Stimulated activated CD4-positive, alpha-beta T cell treated with anti-CD3 and anti-CD28 coated beads, Interleukin-12 subunit alpha, Interleukin-12 subunit beta, amount 100 ng/mL, for 4 hours (primary cell): ENCODE measurements around the gene PAN2.
"Not testable (repeated sequence)": the region's sequence is repeated elsewhere in the genome, so short reads cannot be mapped to it uniquely, and the experiment has no call there.

Experiments
- DNase-seq: peaks from one replicate; pipeline ENCODE4 v3.0.0-alpha.2; 2020

Gene PAN2

DNA sequence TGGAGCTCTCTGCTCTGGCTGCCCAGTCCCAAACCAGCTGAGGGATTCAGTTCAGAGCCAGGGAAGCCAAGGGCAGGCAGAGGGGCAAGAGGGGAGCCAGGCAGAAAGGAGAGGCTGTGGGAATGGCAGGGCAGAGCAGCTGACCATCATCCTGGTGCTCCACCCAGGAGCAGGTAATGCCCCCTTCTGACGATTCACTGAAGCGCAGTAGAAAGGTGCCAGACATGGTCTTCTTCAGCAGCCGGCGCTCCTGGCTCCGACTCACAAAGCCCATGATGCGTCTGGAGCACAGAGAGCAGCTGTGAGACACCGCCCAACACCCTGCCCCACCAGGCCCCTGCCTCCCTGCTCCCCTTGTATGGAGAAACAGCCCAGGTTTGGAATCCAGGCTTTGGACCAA, 12.9 kb upstream of the PAN2 start:
- no peak for DNase-seq

DNA sequence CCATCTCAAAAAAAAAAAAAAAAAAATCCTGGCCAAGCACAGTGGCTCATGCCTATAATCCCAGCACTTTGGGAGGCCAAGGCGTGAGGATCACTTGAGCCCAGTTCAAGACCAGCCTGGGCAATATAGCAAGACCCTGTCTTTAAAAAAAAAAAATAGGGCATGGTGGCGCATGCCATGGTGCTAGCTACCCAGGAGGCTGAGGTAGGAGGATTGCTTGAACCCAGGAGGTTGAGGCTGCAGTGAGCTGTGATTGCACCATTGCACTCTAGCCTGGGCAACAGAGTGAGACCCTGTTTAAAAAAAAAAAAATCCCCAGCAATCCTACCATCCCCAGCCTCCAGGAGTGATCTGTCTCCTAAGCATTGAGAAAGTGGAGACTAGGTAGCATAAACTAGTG, 8.5 kb upstream of the PAN2 start:
- not testable (repeated sequence) for DNase-seq

DNA sequence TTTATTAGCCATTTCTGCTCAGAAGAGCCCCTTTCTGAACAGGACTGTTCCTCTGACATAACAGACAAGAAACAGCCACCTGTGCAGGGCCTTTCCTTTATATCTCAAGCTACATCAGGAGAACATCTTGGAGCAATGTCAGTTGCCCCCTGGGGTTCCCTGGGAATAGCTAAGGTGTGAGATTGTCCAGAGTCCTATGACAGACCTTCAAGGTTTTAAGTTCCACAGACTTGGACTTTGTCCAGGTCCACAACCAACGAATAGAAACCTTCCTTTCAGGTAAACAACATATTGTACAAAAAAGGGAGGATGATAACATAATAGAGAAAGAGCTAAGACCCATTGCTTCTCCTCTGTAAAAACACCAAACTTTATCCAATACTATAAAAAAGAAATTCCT, 7.8 kb upstream of the PAN2 start:
- DNase-seq = no peak

DNA sequence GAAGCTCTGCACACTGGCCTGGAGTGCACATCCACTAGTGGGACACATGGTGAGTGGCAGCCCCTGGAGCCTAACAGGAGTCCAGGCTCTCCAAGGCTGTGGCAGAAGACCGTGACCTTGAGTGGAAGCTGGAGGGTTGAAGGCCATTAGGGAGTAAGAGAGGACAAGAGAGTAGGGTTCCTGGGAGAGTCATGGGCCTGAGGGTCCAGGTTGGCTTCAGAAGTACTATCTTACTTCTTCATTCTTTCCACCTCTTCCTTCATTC, 5.3 kb upstream of the PAN2 start:
- DNase-seq = no peak

DNA sequence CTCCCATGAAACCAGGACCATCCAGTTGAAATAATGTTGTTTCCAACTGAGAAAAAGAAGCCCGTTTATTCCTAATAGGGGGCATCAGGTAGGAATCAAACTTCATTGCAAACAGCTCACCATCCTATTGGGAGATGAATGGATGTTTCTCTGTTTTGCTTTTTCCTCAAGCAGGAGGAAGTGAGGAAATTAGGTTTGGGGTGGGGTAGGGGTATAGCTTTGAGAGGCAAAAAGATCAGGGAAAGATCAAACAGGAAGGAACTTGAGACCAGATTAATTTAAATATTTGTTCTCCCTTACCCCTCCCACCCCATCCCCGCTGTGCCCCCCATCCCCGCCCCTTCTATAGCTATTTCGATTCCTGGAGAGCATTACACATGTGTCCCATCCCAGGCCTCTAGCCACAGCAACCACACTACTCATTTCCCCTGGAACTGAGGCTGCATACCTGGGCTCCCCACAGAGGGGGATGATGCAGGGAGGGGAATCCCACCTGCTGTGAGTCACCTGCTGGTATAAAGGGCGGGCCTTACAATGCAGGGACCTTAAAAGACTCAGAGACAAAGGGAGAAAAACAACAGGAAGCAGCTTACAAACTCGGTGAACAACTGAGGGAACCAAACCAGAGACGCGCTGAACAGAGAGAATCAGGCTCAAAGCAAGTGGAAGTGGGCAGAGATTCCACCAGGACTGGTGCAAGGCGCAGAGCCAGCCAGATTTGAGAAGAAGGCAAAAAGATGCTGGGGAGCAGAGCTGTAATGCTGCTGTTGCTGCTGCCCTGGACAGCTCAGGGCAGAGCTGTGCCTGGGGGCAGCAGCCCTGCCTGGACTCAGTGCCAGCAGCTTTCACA, 4.7 kb upstream of the PAN2 start, which contains the start of gene IL23A:
IL23A (plus strand) TSS at position 577 of the 850 bp plus-strand sequence; CDS start at position 738, 161 bp downstream.
- peak; percentile 73 for DNase-seq

DNA sequence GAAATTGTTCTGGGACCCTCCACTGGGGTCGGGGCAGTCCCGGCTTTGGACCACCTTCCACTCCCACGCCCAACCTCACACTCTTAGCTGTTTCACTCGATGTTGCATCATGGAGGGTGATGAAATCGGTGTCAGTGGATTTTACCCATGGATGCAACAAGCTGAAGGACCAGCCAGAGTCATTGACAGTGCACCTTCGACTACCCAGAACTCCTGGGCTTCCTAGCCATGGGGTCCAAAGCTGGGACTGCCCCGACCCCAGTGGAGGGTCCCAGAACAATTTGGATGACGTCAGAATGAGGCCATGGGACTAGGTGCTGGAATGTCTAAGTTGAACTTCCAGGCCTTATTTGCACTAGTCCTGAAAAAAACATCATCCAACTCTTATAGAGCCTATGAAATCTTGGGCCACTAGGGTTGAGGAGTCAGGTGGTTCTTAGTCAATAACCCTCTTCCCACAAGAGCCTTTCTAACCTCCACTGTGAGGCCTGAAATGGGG, 4.0 kb upstream of the PAN2 start:
- DNase-seq = no peak

DNA sequence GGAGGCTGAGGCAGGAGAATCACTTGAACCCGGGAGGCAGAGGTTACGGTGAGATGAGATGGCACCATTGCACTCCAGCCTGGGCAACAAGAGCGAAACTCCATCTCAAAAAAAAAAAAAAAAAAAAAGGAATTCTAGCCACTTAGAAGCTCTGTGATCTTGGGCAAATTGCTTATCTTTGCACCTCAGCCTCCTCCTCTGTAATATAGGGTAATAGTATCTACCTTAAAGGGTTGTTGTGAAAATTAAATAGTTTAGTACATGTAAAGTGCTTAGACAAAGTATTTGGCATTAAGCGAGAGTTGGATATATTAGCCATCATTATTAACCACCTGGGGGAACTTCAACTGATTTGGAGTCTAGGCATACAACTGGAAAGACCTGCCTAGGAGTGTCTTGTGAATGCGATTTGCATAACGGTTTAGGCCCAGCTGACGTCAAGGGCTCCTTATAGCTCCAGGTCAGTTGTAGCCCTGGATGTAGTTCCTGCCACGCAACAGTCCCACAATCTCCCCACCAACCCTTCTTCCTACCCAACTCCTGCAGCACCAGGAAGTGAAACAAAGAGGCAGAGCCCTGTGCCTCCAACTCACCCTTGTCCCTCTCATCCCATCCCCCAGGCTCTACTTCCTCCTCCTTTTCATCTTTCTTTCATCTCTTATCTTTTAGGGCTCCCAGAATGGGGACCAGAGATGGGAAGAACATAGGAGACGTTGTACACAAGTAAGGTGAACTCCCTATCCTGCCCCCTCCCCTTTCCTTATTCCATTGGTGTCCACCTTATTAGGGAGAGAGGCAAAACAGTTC, 2.8 kb upstream of the PAN2 start:
- no peak for DNase-seq

DNA sequence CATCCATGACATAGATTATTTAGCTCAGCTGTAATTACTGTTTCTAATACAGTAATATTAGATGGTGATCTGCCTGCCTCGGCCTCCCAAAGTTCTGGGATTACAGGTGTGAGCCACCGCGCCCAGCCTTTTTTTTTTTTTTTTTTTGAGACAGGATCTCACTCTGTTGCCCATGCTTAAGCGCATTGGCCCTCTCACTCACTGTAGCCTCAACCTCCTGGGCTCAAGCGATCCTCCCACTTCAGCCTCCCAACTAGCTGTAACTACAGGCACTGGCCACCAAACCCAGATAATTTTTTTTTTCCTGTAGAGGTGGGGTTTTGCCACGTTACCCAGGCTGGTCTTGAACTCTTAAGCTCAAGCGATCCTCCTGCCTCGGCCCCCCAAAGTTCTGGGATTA, 1.7 kb upstream of the PAN2 start:
- DNase-seq = not testable (repeated sequence)

DNA sequence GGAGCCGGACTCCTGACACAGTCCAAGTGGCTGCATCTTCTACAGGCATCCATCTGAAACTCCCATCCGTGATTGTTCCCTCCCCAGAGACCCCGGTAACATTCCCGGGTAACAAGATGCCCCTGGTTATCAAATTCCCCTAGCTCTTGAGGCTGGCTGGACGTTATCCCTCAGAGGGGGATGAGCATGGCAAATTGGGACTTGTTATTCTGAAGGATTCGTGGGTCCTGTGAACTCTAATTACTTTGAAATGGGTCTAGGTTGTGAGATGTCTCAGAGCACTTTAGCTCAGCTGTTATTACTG, 642 bp upstream of the PAN2 start:
- no peak for DNase-seq

DNA sequence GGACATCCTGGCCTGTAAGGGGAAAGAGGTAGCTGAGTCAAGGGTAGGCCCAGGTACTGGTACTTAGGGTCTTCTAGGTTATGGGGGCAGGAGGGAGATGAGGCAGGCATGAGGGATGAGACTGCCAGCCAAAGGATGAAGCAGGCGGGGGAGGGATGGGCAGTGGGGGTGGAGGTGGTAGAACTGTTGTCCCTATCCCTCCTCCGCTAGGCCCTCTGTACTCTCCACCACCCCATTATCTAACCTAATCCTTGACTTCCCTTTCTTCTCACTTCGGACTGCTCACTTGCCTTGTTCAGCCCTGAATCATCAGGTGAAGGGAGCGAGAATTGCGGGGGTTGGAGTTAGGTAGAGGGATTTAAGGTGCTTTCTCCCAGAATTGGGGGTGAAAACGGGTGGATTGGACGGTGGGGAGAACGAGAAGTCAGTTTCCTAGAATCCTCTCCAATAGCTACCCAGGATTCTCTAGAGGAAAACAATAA, 562 bp downstream of the PAN2 start:
- no peak for DNase-seq

DNA sequence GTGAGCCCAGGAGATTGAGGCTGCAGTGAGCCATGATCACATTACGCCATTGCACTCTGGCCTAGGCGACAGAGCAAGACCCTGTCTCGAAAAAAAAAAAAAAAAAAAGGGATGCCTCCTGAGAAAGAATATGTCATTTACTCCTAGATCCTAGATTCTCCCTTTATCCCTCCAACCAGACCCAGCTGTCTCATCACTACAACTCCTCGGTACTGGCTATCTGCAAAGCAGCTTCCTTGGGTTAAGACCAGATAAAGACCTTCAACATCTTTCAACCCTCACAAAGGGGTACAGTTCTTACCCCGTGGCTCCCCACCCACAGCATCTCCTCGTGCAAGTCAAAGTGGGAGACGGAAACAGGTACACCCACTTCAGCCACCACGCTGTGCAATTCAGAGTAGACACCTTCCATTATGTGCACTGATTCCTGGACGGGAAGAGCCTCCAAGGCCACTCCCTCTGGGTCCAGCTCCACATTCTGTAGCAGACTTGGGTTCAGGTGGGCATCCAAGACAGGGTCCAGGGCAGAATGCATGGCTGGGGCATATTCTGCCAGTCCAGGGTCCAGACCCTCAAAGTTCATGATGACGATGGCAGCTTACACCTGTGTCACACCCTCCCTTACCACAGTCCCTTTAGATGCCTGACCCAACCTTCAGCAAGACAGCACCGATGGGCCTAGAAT, 1.1 kb downstream of the PAN2 start:
- no peak for DNase-seq

DNA sequence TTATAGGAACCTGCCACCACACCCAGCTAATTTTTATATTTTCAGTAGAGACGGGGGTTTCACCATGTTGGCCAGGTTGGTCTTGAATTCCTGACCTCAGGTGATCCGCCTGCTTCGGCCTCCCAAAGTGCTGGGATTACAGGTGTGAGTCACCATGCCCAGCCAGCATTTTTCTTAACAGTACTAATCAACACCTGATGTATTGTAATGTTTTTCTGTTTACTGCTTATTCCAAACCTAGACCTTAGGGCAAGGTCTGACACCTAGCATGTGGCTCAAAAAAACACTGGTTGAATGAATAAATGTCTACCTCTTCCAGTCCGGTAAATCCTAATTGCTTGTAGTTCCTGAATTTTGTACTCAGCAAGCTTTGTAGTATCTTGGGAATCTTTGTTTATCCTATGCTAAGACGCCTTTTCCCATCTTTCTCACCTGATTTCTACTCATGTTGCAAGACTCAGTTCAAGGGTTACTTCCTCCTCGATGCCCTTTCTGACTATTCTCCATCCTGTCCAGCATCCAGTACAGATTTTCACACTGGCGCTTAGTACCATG, 2.8 kb downstream of the PAN2 start:
- DNase-seq = no peak

DNA sequence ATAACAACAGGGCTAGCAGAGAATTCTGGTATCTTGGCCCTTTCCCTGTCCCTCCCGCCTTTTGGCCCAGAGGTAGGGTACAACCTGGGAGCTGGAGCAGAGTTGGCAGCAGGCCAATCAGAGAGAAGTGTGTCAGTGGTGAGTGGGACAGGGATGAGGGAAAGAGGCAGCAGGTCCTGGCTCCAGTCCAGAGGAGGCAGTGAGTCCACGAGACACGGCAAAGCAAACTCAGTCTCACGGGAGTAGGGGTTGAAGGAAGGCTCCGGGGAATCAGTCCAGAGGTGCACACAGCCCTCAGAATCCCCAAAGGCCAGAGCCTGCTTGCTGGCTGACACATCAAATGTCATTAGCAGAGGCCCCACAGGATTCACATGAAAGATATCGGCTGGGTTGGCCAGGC, 7.3 kb downstream of the PAN2 start:
- DNase-seq = no peak

DNA sequence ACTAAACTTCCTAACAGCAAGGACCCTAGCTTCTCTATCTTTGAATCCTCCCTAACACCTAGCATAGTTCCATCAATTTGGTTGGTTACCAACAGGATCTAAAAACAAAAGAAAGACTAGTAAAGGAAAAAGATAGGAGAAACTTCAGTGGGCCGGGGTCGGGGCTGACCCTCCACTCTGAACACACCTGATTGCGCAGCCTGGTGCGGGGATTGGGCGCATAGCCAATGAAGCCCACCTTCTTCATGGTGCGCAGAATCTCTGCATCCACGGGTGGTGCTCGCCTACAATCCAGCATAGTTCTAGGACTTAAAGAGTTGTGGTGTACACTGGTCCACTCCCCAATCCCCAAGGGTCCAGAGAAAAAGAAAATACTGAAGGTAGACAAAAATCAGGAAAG, 7.7 kb downstream of the PAN2 start:
- no peak for DNase-seq

DNA sequence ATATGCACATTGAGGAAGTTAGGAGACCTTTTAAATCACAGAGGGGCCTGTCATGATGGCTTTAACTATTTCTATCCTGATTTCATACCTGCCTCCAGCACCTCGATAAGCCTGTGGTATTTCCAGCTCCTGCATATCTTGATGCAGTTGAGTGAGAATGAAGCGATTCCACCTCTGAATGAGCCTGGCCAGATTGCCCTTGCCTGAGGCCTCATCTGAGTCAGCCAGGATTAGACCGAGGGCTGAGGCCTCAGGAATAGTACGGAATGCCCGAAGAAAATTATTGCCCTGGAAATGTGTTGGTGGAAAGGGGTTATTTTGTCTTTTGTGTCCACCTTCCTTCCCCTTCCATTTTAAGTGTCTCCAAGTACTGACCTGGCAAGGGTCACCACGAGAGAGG, 9.6 kb downstream of the PAN2 start:
- DNase-seq = no peak

DNA sequence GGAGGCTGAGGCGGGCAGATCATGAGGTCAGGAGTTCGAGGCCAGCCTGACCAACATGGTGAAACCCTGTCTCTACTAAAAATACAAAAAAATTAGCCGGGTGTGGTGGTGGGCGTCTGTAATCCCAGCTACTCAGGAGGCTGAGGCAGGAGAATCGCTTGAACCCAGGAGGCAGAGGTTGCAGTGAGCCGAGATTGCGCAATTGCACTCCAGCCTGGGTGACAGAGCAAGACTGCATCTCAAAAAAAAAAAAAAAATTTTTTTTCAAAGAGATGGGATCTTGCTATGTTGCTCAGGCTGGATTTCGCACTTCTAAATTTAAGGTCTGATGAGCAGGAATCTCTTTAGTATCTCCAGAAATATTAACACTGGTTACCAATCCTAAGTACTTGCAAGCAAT, 12.2 kb downstream of the PAN2 start:
- DNase-seq = not testable (repeated sequence)

DNA sequence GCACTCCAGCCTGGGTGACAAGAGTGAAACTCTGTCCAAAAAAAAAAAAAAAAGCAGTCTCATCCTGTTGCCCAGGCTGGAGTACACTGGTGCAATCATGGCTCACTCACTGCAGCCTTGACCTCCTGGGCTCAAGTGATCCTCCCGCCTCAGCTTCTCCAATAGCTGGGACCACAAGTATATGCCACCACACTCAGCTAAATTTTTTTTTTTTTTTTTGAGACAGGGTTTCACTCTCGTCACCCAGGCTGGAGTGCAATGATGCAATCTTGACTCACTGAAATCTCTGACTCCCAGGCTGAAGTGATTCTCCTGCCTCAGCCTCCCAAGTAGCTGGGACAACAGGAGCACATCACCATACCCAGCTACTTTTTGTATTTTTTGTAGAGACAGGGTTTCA, 12.8 kb downstream of the PAN2 start:
- DNase-seq = no peak

DNA sequence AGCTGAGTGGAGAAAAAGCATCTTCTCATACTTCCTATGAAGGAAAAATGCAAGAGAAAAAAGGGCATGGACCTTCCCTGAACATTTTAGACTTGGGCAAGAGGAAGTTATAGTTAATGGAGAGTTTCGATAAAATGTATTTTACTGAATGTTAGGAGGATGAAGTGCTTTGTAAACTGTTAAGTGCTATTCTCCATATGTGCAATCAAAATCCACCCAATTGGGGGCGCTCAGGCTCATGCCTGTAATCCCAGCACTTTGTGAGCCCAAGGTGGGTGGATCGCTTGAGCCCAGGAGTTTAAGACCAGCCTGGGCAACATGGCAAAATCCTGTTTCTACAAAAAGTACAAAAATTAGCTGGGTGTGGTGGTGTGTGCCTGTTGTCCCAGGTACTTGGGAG, 16.1 kb downstream of the PAN2 start:
- DNase-seq = no peak

DNA sequence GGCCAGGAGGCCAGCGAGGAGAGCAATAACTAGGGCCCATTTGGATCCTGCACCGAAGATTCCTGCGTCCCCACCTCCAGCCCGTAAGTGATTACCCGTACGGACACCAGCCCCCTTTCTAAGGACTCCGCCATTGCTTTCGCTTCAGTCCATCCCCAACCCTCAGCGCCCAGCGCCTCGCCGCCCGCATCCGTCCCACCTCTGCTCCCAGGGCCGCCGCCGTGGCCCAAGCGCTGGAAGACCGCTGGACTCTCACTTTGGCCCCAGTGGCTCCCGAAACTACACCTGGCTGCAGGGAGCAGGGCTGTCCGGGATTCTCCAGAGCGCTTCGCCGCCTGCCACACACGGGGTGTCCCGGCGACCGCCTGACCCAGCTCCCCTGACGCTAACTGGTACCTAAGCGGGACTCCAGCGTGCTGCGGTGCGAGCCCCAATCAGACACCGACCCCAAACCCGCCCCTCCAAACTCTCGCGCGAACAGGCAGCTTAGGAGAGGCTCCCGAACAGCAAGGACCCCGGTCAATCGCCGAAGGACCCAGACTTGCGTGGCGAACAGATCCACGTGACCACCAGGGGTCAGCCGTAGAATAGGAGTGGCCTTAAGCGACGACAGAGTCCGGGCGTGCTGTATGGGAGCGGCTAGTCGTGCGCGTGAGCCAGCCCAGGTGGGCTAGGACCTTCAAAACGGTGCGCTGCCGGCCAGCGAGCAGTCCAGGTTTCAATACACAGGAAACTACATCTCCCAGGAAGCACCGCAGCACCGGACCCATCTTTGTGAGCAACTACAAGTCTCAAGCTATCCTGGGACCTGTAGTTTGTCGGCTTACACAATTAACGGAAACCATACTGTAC, 18.0 kb downstream of the PAN2 start, which contains the start of gene CNPY2:
CNPY2 (minus strand) TSS at position 367 of the 852 bp plus-strand sequence. CDS start 771 bp downstream, outside the sequence.
- DNase-seq = peak; percentile 87

DNA sequence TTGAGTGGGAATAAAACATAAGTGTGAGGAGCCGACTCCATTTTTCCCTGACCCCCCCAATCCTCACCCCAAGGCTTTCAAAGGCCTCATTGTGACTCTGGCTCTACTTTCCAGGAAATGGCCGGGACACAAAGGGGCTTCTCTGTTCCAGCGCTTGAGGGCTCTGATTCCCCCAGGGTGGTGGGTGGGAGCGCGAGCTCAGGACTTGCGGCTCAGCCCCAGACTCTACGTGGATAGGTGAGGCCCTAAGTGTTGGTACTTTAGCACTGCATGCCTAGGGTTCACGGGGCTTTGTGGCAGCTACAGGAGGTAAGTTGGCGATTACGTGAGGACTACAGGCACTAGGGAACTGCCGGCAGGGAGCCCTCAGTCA, 18.6 kb downstream of the PAN2 start:
- DNase-seq = no peak

DNA sequence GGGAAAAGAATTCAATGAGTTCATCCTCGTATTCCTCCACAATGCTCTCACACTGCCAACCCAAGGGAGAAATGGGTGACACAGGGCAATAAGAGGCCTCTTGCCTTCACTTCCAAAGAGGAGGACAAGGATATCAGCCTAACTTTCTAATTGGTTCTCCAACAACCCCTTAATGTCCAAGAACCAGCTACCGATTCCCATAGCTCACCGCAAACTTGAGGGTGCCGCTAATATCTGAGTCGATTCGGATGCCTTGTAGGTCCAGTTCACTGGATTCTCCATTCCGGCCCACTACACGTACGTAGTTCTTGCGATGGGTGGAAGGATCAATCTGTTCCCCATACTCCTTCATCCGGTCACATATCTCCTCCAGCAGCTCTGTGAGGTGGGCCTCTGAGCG, 22.8 kb downstream of the PAN2 start:
- DNase-seq = no peak

DNA sequence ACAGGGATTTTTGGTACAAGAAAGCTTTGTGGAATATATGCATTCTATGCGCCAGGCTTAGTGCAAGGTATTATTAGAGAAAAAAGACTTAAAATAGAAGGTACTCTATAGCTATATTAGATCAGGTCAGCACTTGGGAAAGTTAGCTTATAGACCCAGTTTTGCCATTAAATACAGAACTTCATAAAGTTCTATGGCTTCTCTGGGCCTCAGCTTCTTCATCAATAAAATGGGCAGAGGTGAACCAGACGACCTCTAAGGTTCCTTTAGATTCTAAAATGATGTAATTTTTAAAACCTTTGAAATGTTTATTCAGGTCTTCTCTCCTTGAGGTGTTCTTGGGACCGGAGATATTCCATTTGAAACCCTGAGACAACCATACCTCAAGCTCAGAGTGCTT, 25.1 kb downstream of the PAN2 start:
- DNase-seq = no peak
